ENCODE results near the gene ADAMTS14. TPM values are rescaled to one million over a fixed set of nuclear protein-coding genes. Genes with fewer than 3 reads are reported as not detected.

The ADAMTS14 gene
- total RNA-seq, 1 experiment from 2014 or later = 1.9 TPM

- H3K27ac ChIP-seq = no peak overlapping the region
- H3K4me2 ChIP-seq = no peak overlapping the region
- H4K20me1 ChIP-seq (ENCODE audit: insufficient read depth) = no peaks in the 10 kb centered on the region
- peaks cover 33% of the 10 kb centered on the region for H3K4me1 ChIP-seq (replicated peaks; ENCODE audit: insufficient read depth)
- CTCF ChIA-PET = no interaction called here
- H3K4me3 ChIP-seq = no peak overlapping the region
- POLR2A ChIA-PET (ENCODE audit: unreplicated experiment) = no interaction called here
- no peak overlapping the region for H2AFZ ChIP-seq
- no peaks in the 10 kb centered on the region for H3K27me3 ChIP-seq (ENCODE audit: insufficient read depth, low read depth)
- intact Hi-C loops (cut with micrococcal nuclease; ENCODE audit: unreplicated experiment) = no loop called here
- TF ChIP-seq CTCF (conservative IDR thresholded peaks at IDR 0.05) (no peak), EZH2 (IDR thresholded peaks at IDR 0.05; ENCODE audit: low read depth) (no peak)
- H3K9me2 ChIP-seq (ENCODE audit: insufficient read depth) = no peaks in the 10 kb centered on the region
- peaks cover 10% of the 10 kb centered on the region for H3F3A ChIP-seq (ENCODE audit: insufficient read depth, low read depth)
- BruUV-seq (replicated peaks) = no TSS peak
- DNase-seq = no peak
- H3K9me3 ChIP-seq (ENCODE audit: insufficient read depth, low read depth) = no peaks in the 10 kb centered on the region
- no peaks in the 10 kb centered on the region for H3K79me2 ChIP-seq (ENCODE audit: low read depth)
- no peaks in the 10 kb centered on the region for H3K36me3 ChIP-seq (ENCODE audit: low read depth)
Observed at GRCh38 chr10:70776455-70777005, 104.2 kb downstream of the ADAMTS14 start.

- no peaks in the 10 kb centered on the region for H3K79me2 ChIP-seq (ENCODE audit: low read depth)
- no peak overlapping the region for H2AFZ ChIP-seq
- intact Hi-C loops (cut with micrococcal nuclease; ENCODE audit: unreplicated experiment) = no loop called here
- no peak overlapping the region for H3K27ac ChIP-seq
- peaks cover 33% of the 10 kb centered on the region for H3K4me1 ChIP-seq (replicated peaks; ENCODE audit: insufficient read depth)
- H3K4me2 ChIP-seq = peak overlapping the region; percentile 69
- no peaks in the 10 kb centered on the region for H3K9me2 ChIP-seq (ENCODE audit: insufficient read depth)
- peaks cover 10% of the 10 kb centered on the region for H3F3A ChIP-seq (ENCODE audit: insufficient read depth, low read depth)
- CTCF ChIA-PET = interaction anchor here (0.6 kb wide), 1 partner anchor 90 kb away, joined by 5 read pairs; no protein-coding TSS in a partner anchor
- no peaks in the 10 kb centered on the region for H3K36me3 ChIP-seq (ENCODE audit: low read depth)
- no peak overlapping the region for H3K4me3 ChIP-seq
- no peak for TF ChIP-seq EZH2 (IDR thresholded peaks at IDR 0.05; ENCODE audit: low read depth)
- no peak for TF ChIP-seq CTCF (conservative IDR thresholded peaks at IDR 0.05)
- H4K20me1 ChIP-seq (ENCODE audit: insufficient read depth) = no peaks in the 10 kb centered on the region
- no peaks in the 10 kb centered on the region for H3K9me3 ChIP-seq (ENCODE audit: insufficient read depth, low read depth)
- POLR2A ChIA-PET (ENCODE audit: unreplicated experiment) = no interaction called here
- H3K27me3 ChIP-seq (ENCODE audit: insufficient read depth, low read depth) = no peaks in the 10 kb centered on the region
- BruUV-seq (replicated peaks) = no TSS peak
- DNase-seq = no peak
Observed at GRCh38 chr10:70777063-70777875, 105.0 kb downstream of the ADAMTS14 start.

GRCh38 chr10:70778267-70778924 lies 106.1 kb downstream of the ADAMTS14 start:
- no peak for DNase-seq
- intact Hi-C loops (cut with micrococcal nuclease; ENCODE audit: unreplicated experiment) = no loop called here
- TF ChIP-seq EZH2 (IDR thresholded peaks at IDR 0.05; ENCODE audit: low read depth) = no peak
- no peak for TF ChIP-seq CTCF (conservative IDR thresholded peaks at IDR 0.05)
- ChIA-PET POLR2A (ENCODE audit: unreplicated experiment) (no interaction called here), CTCF (interaction anchor here (0.6 to 0.7 kb wide), 2 partner anchors 79 to 178 kb away, joined by 3 read pairs; no protein-coding TSS in a partner anchor)
- H3F3A ChIP-seq (ENCODE audit: insufficient read depth, low read depth) = peaks cover 10% of the 10 kb centered on the region
- no peaks in the 10 kb centered on the region for H3K27me3 ChIP-seq (ENCODE audit: insufficient read depth, low read depth)
- no peaks in the 10 kb centered on the region for H3K9me2 ChIP-seq (ENCODE audit: insufficient read depth)
- H4K20me1 ChIP-seq (ENCODE audit: insufficient read depth) = no peaks in the 10 kb centered on the region
- peak overlapping the region; percentile 69 for H3K4me2 ChIP-seq
- H3K36me3 ChIP-seq (ENCODE audit: low read depth) = no peaks in the 10 kb centered on the region
- H2AFZ ChIP-seq = peak overlapping the region; percentile 78
- peaks cover 33% of the 10 kb centered on the region for H3K4me1 ChIP-seq (replicated peaks; ENCODE audit: insufficient read depth)
- no TSS peak for BruUV-seq (replicated peaks)
- H3K27ac ChIP-seq = peak overlapping the region; percentile 49
- no peak overlapping the region; the same call in 1 of the 2 replicates for H3K4me3 ChIP-seq
- no peaks in the 10 kb centered on the region for H3K9me3 ChIP-seq (ENCODE audit: insufficient read depth, low read depth)
- H3K79me2 ChIP-seq (ENCODE audit: low read depth) = no peaks in the 10 kb centered on the region
